Prostate gland (tissue), 2 donors: ENCODE results near the gene MRAS. TPM values are rescaled to one million over a fixed set of nuclear protein-coding genes. Genes with fewer than 3 reads are reported as not detected.

Experiments
- DNase-seq: peaks from one replicate; pipeline ENCODE4 v3.0.0-alpha.2; 2019; ENCODE audit warnings: low spot score
- H3K27ac ChIP-seq, 2 donors: fragments of 200-600 bp; sonication (generic); 2 replicates each; pipeline ENCODE4 v1.5.1; 2017 to 2019
- H3K27me3 ChIP-seq: fragments of 200-600 bp; sonication (generic); replicated peaks from 2 replicates; pipeline ENCODE4 v1.5.1; 2019; ENCODE audit not compliant: insufficient read depth
- H3K36me3 ChIP-seq, 2 donors: fragments of 200-600 bp; sonication (generic); 1 replicate in 1 of 2; 2 replicates in 1 of 2; pipeline versions ENCODE4 v1.5.1 to v1.8.1; 2017 to 2019
- H3K4me1 ChIP-seq: fragments of 200-600 bp; sonication (generic); replicated peaks from 2 replicates; pipeline ENCODE4 v1.5.1; 2019
- H3K4me3 ChIP-seq, 2 donors: fragments of 200-600 bp; sonication (generic); 2 replicates each; pipeline ENCODE4 v1.5.1; 2017 to 2019
- H3K9me3 ChIP-seq: fragments of 200-600 bp; sonication (generic); 2 replicates; pipeline ENCODE4 v1.5.1; 2017
- POLR2A ChIP-seq: fragments of 450-650 bp; IDR thresholded peaks from one replicate; pipeline ENCODE4 v1.6.1; 2016; ENCODE audit warnings: antibody characterized with exemption, mild to moderate bottlenecking
- POLR2AphosphoS5 ChIP-seq: sonication (generic); formaldehyde crosslinking; IDR thresholded peaks from one replicate; pipeline ENCODE4 v1.6.1; 2017; ENCODE audit warnings: antibody characterized with exemption
- WGBS: methylation state at CpG from one replicate; pipeline ENCODE4 v1.1.5; 2018; 5-methylcytosine and 5-hydroxymethylcytosine counted together
- intact Hi-C: fragments of 100-400 bp; cut with DNase I; formaldehyde crosslinking; loops from one replicate; pipeline ENCODE4 v1.14.2; 2022
- total RNA-seq, 2 donors: library from RNA; depleted of rRNA; stranded (reverse); fragments of >200 nt; gene quantifications; one replicate each; pipeline ENCODE4 v1.1.0, GENCODE V29; 2016
- TF ChIP-seq, protein P1 (sequence below), 4 experiments: fragments of 200-600 bp in 2 of 4; fragments of 450-650 bp in 2 of 4; sonication (generic) in 2 of 4; IDR thresholded peaks; 1 replicate in 3 of 4; 2 replicates in 1 of 4; pipeline ENCODE4 v1.5.1; 2016 to 2019; ENCODE audit warnings: antibody characterized with exemption in 4 of 4, mild to moderate bottlenecking in 2 of 4, moderate library complexity in 2 of 4

Gene MRAS
- total RNA-seq, 2 donors from 2014 or later = 8.7 to 25.3 TPM

DNA sequence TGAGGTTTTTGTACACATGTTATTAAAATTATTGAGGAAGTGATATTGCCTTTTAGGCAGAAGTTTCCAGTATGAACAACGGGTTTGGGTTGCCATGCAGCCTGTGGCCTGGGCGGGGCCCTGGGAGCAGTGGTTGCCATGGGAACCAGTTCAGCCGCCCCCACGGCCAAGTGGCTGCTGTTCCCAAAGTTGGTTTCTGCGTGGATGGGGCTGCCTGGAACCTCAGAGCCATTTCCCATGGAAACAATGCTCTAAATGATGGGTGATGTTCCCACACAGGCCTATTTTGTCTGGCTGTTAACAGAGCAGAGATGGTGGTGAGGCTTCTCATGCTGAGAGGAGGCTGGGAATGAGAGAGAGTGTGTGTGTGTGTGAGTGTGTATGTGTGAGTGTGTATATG lies 19.5 kb downstream of the MRAS start:
- Histone ChIP-seq H3K27ac (no peak overlapping the region), H3K27me3 (no peaks in the 10 kb centered on the region), H3K4me1 (no peaks in the 10 kb centered on the region), H3K4me3 (no peak overlapping the region), H3K36me3 (no peaks in the 10 kb centered on the region), H3K9me3 (no peaks in the 10 kb centered on the region)
- no peak for DNase-seq
- 46% methylated on average over 5 of the region's 5 CpGs for WGBS
- TF ChIP-seq, protein P1, sequence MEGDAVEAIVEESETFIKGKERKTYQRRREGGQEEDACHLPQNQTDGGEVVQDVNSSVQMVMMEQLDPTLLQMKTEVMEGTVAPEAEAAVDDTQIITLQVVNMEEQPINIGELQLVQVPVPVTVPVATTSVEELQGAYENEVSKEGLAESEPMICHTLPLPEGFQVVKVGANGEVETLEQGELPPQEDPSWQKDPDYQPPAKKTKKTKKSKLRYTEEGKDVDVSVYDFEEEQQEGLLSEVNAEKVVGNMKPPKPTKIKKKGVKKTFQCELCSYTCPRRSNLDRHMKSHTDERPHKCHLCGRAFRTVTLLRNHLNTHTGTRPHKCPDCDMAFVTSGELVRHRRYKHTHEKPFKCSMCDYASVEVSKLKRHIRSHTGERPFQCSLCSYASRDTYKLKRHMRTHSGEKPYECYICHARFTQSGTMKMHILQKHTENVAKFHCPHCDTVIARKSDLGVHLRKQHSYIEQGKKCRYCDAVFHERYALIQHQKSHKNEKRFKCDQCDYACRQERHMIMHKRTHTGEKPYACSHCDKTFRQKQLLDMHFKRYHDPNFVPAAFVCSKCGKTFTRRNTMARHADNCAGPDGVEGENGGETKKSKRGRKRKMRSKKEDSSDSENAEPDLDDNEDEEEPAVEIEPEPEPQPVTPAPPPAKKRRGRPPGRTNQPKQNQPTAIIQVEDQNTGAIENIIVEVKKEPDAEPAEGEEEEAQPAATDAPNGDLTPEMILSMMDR (IDR thresholded peaks at IDR 0.05) = no peak
- TF ChIP-seq POLR2A (no peak), POLR2AphosphoS5 (no peak)
- intact Hi-C loops = no loop called here

DNA sequence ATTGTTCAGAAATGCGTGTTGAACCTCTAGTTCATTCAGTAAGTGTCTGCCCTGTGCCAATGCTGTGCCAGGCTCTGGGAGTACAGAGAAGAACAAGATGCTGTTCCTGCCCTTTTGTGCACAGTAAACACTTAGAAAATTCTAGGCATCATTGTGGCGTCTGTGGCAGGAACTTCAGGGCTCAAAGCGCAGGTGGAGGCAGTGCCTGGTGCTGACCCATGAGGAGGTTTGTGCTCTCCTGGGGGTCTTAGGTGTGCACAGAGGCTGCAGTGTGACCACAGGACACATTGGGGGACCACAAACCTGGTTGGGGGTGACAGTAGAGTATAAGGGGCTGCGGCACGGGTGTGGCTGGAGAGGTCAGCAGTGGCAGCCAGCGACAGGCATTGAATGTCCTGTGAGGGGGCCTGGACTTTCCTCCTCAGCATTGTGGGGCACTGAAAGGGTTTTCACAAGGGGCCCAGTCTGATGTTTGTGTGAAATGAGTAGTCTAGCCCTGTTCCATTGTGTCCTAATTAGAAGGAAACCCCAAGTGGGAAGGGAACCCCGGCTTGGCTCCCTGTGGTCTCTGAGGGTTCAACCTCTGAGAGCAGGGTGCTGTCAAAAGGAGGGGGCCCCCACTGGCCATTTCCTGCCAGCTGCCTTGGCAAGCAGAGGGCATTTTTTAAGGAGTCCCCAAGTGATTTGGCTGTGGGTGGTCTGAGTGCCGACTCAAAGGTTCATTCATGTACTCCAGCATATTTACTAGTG lies 20.9 kb downstream of the MRAS start:
- Histone ChIP-seq H3K27ac (no peak overlapping the region), H3K4me1 (no peaks in the 10 kb centered on the region), H3K4me3 (no peak overlapping the region), H3K36me3 (no peaks in the 10 kb centered on the region), H3K27me3 (no peaks in the 10 kb centered on the region), H3K9me3 (no peaks in the 10 kb centered on the region)
- WGBS = 78% methylated on average over 8 of the region's 8 CpGs
- TF ChIP-seq, protein P1 (IDR thresholded peaks at IDR 0.05) = no peak
- no peak for TF ChIP-seq POLR2A
- no peak for TF ChIP-seq POLR2AphosphoS5
- no peak for DNase-seq
- intact Hi-C loops = no loop called here

DNA sequence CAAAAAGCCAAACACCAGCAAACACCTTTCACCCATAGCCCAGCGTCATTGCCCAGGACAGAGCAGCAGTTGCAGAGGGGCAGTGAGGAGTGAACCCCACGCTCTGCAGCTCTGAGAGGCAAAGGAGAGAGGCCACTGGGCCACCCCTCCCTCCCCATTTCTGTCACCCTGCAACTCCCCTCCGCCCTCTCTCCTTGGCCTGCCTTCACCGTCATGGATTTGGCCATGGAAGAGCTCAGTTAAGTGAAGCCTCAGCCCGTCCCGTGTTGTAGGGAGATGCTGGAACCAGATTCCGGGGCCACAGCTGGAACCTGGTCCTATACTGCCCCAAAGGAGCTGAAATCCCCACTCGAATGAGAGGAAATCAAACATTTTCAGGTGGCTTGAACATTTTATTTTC lies 21.9 kb downstream of the MRAS start:
- no peaks in the 10 kb centered on the region for H3K36me3 ChIP-seq
- no peaks in the 10 kb centered on the region for H3K9me3 ChIP-seq
- no peak for DNase-seq
- H3K4me3 ChIP-seq = no peak overlapping the region
- H3K4me1 ChIP-seq = no peaks in the 10 kb centered on the region
- WGBS = 93% methylated on average over 8 of the region's 8 CpGs
- TF ChIP-seq POLR2A (no peak), POLR2AphosphoS5 (no peak)
- TF ChIP-seq, protein P1 (IDR thresholded peaks at IDR 0.05) = no peak
- intact Hi-C loops = no loop called here
- H3K27ac ChIP-seq = no peak overlapping the region
- no peaks in the 10 kb centered on the region for H3K27me3 ChIP-seq

DNA sequence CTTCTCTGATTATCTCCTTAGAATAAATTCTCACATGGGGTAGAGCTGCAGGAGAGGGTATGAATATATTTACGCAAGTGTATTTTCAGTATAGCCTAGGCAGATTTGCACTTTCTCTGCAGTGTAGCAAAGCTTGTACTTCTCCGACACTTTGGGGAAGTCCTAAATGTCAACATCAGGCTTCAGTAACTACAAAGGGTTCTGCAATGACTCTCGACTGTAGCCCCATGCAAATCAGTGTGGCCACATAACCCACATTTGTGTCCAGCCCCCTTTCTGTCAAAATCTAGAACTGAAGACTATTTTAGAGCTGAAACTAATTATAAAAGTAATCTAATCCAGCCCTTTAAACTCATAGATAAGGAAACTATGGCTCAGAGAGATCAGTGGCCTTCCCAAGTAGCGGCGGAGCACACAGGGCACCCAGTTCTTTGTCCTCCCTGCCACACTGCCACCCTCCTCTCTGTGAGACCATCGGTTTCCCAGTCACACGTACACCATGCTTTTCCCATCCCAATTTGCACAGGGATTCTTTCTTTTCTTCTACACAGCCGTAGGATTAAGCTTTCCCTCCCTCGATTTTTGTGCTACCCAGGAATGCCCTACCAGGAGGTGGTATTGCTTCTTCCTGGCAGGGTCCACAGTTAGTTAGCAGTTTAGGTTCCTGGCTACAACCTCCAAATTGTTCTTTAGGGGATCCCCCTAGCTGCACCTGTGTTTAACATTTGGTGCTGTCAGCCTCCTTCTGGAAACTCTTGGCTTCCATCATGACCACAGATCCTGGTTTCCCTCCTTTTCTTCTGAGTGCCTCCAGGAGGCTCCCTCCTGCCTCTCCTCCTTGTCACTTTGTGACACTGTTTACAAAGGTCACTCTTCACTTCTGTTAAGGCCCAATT lies 22.9 kb downstream of the MRAS start:
- H3K27me3 ChIP-seq = no peaks in the 10 kb centered on the region

More for the DNA sequence above, 22.9 kb downstream of the MRAS start:
- Histone ChIP-seq H3K4me3 (no peak overlapping the region), H3K4me1 (no peaks in the 10 kb centered on the region), H3K36me3 (no peaks in the 10 kb centered on the region), H3K27ac (no peak overlapping the region), H3K9me3 (no peaks in the 10 kb centered on the region)
- WGBS = 80% methylated on average over 9 of the region's 9 CpGs
- no peak for DNase-seq
- TF ChIP-seq, protein P1 (IDR thresholded peaks at IDR 0.05) = no peak
- TF ChIP-seq POLR2A (no peak), POLR2AphosphoS5 (no peak)
- intact Hi-C loops = no loop called here
